Measurements from ENCODE around the gene TMEM256. TPM values are rescaled to one million over a fixed set of nuclear protein-coding genes. Genes with fewer than 3 reads are reported as not detected.

The TMEM256 gene
- total RNA-seq, 1 donor from 2014 or later: 149 TPM

DNA sequence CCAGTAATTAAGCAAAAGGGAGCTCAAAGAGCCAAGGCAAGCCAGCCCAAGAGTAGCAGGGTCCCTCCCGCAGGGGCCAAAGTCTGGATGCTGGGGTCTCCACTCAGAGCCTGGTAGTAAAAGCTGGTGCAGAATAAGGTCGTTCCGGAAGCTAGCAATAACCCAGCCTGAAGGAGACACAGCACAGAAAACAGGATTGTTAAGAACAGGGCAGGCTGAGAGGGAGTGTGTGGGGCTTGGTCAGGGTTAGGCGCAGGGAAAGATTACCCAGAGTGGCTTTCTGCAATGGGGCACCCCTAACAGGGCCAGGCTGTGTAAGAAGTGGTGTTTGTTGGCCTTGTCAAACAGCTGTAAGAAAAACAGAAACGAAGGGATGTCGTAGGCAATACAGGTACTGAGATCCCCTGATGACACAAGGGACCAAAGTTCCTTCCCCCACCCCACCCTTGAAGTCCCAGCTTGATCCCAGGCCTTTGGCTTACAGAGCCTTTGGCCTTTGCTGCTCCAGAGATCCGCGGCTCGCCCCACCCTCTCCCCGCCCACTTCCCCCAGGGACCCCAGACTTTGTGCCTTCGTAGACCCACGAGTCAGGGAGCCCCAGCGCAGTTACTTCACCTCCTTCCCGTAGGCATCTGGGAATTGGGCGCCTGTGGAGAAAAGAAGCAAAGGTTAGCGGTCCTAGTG lies 712 bp downstream of the TMEM256 start:
- H3K4me3 ChIP-seq (ENCODE audit: low read length in 3 of 3): peak overlapping the region; percentile 86 to 90 (median 89)
- H3K27me3 ChIP-seq (ENCODE audit: control insufficient read depth in 3 of 3, insufficient read depth in 3 of 3, low read length in 3 of 3): no peaks in the 10 kb centered on the region
- peak overlapping the region; percentile 76 to 95 (median 78) for H3K9ac ChIP-seq (ENCODE audit: low read depth in 1 of 3, low read length in 3 of 3)
- H3K36me3 ChIP-seq (ENCODE audit: control insufficient read depth in 3 of 3, insufficient read depth in 3 of 3, low read length in 3 of 3): no peaks in the 10 kb centered on the region
- H3K4me1 ChIP-seq (ENCODE audit: control insufficient read depth in 3 of 3, insufficient read depth in 3 of 3, low read length in 3 of 3): peaks cover 13 to 21% (median 13%) of the 10 kb centered on the region in 3 donors
- no peaks in the 10 kb centered on the region for H3K9me3 ChIP-seq (ENCODE audit: control insufficient read depth in 3 of 3, low read length in 3 of 3)
- H3K27ac ChIP-seq (ENCODE audit: low read depth, low read length): peak overlapping the region; percentile 84

DNA sequence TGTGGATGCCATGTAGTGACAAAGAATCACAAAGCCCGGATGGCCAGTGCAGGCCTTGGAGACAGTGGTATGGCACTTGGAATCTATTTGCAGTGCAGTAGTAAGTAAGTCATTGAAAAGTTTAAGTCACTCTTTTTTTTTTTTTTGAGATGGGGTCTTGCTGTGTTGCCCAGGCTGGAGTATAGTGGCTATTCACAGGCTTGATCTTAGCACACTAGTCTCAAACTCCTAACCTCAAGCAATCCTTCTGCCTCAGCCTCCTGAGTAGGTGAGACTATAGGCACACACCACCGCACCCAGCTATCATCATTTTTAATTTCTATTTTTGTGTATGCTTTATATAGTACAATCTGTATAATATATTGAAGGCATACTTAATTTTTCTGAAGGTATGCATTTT lies 5.3 kb downstream of the TMEM256 start:
- no peak overlapping the region for H3K4me3 ChIP-seq (ENCODE audit: low read length in 3 of 3)
- no peaks in the 10 kb centered on the region for H3K9me3 ChIP-seq (ENCODE audit: control insufficient read depth in 3 of 3, low read length in 3 of 3)
- H3K27me3 ChIP-seq (ENCODE audit: control insufficient read depth in 3 of 3, insufficient read depth in 3 of 3, low read length in 3 of 3): no peaks in the 10 kb centered on the region
- no peak overlapping the region for H3K9ac ChIP-seq (ENCODE audit: low read depth in 1 of 3, low read length in 3 of 3)
- peaks cover 16 to 17% (median 16%) of the 10 kb centered on the region in 3 donors for H3K4me1 ChIP-seq (ENCODE audit: control insufficient read depth in 3 of 3, insufficient read depth in 3 of 3, low read length in 3 of 3)
- H3K27ac ChIP-seq (ENCODE audit: low read depth, low read length): no peak overlapping the region
- no peaks in the 10 kb centered on the region for H3K36me3 ChIP-seq (ENCODE audit: control insufficient read depth in 3 of 3, insufficient read depth in 3 of 3, low read length in 3 of 3)

DNA sequence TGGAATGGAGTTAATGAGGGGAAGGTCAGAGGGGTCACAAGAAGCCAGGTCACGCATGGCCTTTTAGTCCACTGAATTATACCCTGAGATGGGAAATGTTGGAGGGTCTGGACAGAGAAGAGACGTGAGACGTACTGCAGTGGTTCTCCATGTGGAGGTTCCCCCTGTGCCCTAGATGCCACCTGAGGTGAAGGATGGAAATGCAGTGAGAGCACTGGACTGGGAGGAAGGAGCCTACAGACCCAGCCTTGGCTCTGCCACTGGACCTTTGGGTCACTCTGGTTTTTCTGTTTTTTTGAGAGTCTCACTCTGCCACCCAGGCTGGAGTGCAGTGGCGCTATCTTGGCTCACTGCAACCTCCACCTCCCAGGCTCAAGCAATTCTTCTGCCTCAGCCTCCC lies 7.8 kb downstream of the TMEM256 start:
- H3K27me3 ChIP-seq (ENCODE audit: control insufficient read depth in 3 of 3, insufficient read depth in 3 of 3, low read length in 3 of 3): no peaks in the 10 kb centered on the region
- H3K9me3 ChIP-seq (ENCODE audit: control insufficient read depth in 3 of 3, low read length in 3 of 3): no peaks in the 10 kb centered on the region
- peaks cover 8 to 13% (median 12%) of the 10 kb centered on the region in 3 donors for H3K4me1 ChIP-seq (ENCODE audit: control insufficient read depth in 3 of 3, insufficient read depth in 3 of 3, low read length in 3 of 3)
- H3K9ac ChIP-seq (ENCODE audit: low read depth in 1 of 3, low read length in 3 of 3): no peak overlapping the region
- no peak overlapping the region for H3K27ac ChIP-seq (ENCODE audit: low read depth, low read length)
- H3K4me3 ChIP-seq (ENCODE audit: low read length in 3 of 3): no peak overlapping the region
- H3K36me3 ChIP-seq (ENCODE audit: control insufficient read depth in 3 of 3, insufficient read depth in 3 of 3, low read length in 3 of 3): peaks cover 2 to 12% (median 9%) of the 10 kb centered on the region in 3 donors

DNA sequence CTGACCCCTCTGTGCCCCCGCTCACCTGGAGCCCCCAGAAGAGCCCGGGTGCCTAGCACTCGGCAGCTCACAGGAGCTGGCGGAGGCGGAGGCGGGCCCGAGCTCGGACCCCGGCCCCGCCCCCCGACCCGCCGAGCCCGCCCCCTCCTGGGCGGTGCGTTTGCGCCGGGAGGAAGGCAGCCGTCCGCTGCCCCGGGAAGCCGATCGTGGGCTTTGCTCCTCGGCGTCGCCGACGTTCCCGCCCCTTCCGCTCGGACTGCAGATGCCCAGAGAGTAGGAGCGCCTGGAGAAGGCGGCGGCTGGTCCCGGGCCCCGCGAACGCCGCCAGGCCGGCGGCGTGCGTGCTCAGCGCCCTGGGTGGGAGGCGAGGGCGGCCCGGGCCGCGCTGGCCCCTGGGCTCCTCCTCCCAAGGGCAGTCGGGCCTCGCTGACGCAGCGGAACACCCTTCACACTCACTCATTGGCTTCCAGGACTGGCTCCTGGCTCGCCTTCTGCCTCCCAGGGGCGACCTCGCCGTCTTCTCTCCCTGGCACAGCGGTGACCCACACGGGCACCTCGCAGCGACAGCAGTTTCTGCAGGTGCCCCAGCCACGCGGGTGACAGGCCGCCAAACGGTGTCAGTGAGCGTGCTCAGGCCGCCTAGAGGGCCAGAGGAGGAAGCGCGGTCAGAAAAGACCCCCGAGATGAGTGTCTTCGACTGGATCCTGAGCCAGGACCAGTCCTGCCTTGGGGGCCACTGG lies 9.3 kb downstream of the TMEM256 start, which contains the start of gene PLSCR3:
Gene PLSCR3, minus strand, starts transcription at position 74 of the 740 bp plus-strand sequence. CDS start 415 bp downstream, outside the sequence.
- no peaks in the 10 kb centered on the region for H3K9me3 ChIP-seq (ENCODE audit: control insufficient read depth in 3 of 3, low read length in 3 of 3)
- peaks cover 9 to 25% (median 18%) of the 10 kb centered on the region in 3 donors for H3K36me3 ChIP-seq (ENCODE audit: control insufficient read depth in 3 of 3, insufficient read depth in 3 of 3, low read length in 3 of 3)
- peak within 1 kb of the TSS; percentile 70 to 84 (median 83) for H3K4me3 ChIP-seq (ENCODE audit: low read length in 3 of 3)
- peaks cover 8 to 15% (median 13%) of the 10 kb centered on the region in 3 donors for H3K4me1 ChIP-seq (ENCODE audit: control insufficient read depth in 3 of 3, insufficient read depth in 3 of 3, low read length in 3 of 3)
- H3K9ac ChIP-seq (ENCODE audit: low read depth in 1 of 3, low read length in 3 of 3): peak within 1 kb of the TSS; percentile 75 to 95 (median 86)
- no peaks in the 10 kb centered on the region for H3K27me3 ChIP-seq (ENCODE audit: control insufficient read depth in 3 of 3, insufficient read depth in 3 of 3, low read length in 3 of 3)
- H3K27ac ChIP-seq (ENCODE audit: low read depth, low read length): peak within 1 kb of the TSS; percentile 75

DNA sequence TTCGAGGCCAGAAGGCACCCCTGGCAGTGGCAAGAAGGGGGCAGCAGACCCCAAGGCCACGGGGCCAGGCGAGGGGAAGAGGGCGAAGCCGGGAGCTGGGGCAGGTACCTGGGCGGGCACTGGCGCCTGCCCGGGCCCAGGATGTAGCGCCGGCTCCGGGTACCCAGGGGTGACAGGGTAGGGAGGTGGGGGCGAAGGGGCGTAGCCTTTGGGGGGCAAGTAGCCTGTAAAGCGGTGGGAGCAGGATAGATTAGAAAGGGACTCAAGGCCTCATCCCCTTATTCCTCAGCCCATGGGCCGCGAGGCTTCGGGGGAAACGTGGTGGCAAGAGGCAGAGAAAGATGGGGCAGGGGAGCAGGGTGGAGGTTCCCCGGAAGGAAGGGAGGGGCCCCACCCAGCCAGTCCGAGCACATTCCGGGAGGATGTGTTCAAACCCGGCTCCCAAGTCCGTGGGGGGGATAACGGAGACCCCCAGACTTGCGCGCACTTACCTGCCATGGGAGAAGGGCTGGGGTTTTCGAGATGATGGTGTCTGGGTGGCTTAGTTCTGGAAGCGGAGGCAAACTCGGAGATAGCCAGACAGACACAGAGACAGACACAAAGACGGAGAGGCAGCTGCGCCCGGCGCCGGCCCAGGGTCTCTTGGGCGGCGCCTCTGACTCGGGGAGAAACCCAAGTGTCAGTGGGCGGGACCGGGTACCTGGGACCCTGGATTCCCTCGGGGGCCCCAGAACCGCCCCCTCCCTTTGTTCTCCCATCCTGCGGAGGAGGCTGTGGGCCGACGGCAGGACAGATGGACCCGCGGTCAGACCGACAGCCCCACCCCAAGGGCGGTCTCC lies 10.1 kb downstream of the TMEM256 start:
- Histone ChIP-seq H3K27me3 (ENCODE audit: control insufficient read depth in 3 of 3, insufficient read depth in 3 of 3, low read length in 3 of 3) (no peaks in the 10 kb centered on the region), H3K27ac (ENCODE audit: low read depth, low read length) (peak overlapping the region; percentile 75), H3K9ac (ENCODE audit: low read depth in 1 of 3, low read length in 3 of 3) (peak overlapping the region; percentile 75 to 95 (median 84)), H3K9me3 (ENCODE audit: control insufficient read depth in 3 of 3, low read length in 3 of 3) (no peaks in the 10 kb centered on the region), H3K4me3 (ENCODE audit: low read length in 3 of 3) (peak overlapping the region; percentile 70 to 84 (median 83)), H3K4me1 (ENCODE audit: control insufficient read depth in 3 of 3, insufficient read depth in 3 of 3, low read length in 3 of 3) (peaks cover 8 to 15% (median 13%) of the 10 kb centered on the region in 3 donors), H3K36me3 (ENCODE audit: control insufficient read depth in 3 of 3, insufficient read depth in 3 of 3, low read length in 3 of 3) (peaks cover 14 to 33% (median 25%) of the 10 kb centered on the region in 3 donors)

DNA sequence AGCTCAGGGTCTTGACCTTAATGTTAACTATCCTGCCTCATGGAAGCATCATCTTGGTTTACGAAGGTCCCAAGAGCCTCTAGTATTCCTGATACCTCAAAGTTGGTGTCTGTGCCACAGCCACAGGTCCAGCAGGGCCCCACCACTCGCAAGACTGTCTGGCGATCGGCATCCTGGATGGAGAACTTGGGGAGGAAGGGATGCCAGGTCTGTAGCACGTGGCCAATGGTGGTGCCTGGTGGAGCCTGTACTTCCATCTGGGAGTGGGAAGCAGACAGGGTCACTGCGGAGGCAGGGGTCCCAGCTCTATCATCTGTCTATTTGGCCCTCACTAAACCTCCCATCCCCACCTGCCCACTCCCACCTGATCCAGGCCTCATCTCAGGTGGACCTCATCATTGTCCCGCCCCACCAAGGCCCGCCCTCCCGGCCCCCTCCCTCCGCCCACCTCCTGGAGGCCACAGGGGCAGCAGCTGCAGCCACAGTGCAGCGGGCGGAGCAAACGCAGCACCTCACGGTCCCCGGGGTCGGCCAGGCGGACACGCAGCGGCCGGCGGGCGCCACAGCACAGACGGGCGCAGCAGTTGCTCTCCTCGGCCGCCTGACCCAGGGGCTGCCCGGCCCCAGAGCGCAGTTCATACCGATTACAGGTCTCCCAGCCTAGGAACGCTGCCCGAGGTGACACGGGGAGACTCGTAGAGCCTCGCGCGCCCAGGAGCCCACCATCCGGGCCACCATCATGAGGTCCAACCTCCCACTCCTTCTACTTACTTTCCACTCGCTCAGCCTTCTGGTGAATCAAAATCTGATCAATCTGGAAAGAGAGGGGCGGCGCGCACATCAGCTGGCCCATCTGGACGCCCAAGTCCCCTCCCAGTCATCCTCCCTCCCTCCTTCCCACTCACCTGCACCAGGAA lies 10.9 kb downstream of the TMEM256 start:
- Histone ChIP-seq H3K27ac (ENCODE audit: low read depth, low read length) (no peak overlapping the region), H3K9ac (ENCODE audit: low read depth in 1 of 3, low read length in 3 of 3) (no peak overlapping the region), H3K4me1 (ENCODE audit: control insufficient read depth in 3 of 3, insufficient read depth in 3 of 3, low read length in 3 of 3) (peaks cover 8 to 15% (median 13%) of the 10 kb centered on the region in 3 donors), H3K36me3 (ENCODE audit: control insufficient read depth in 3 of 3, insufficient read depth in 3 of 3, low read length in 3 of 3) (peaks cover 18 to 38% (median 28%) of the 10 kb centered on the region in 3 donors), H3K9me3 (ENCODE audit: control insufficient read depth in 3 of 3, low read length in 3 of 3) (no peaks in the 10 kb centered on the region), H3K27me3 (ENCODE audit: control insufficient read depth in 3 of 3, insufficient read depth in 3 of 3, low read length in 3 of 3) (no peaks in the 10 kb centered on the region), H3K4me3 (ENCODE audit: low read length in 3 of 3) (peak overlapping the region in 2 of 3 donors; percentile 70 to 84)

DNA sequence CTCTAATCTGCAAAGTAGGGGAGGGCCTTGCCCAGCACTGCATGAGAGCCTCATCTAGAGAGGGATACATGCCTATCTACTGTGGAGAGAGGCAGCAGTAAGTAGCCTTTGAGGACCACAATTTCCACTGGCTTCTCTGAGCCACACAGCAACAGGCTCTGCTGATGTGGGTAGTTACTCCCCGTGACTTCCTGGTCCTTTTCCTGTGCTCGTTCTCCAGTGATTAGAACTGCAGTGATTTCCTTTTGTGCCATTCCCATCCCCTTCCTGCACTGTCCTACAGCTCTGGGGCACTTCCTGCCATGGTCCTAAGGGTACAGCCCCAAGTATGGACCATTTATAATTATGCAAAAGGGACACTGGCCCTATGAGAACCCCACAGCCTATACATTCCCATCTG lies 12.6 kb downstream of the TMEM256 start:
- peaks cover 8 to 15% (median 13%) of the 10 kb centered on the region in 3 donors for H3K4me1 ChIP-seq (ENCODE audit: control insufficient read depth in 3 of 3, insufficient read depth in 3 of 3, low read length in 3 of 3)
- no peak overlapping the region for H3K9ac ChIP-seq (ENCODE audit: low read depth in 1 of 3, low read length in 3 of 3)
- H3K27me3 ChIP-seq (ENCODE audit: control insufficient read depth in 3 of 3, insufficient read depth in 3 of 3, low read length in 3 of 3): no peaks in the 10 kb centered on the region
- peaks cover 18 to 38% (median 28%) of the 10 kb centered on the region in 3 donors for H3K36me3 ChIP-seq (ENCODE audit: control insufficient read depth in 3 of 3, insufficient read depth in 3 of 3, low read length in 3 of 3)
- H3K27ac ChIP-seq (ENCODE audit: low read depth, low read length): no peak overlapping the region
- H3K4me3 ChIP-seq (ENCODE audit: low read length in 3 of 3): no peak overlapping the region
- no peaks in the 10 kb centered on the region for H3K9me3 ChIP-seq (ENCODE audit: control insufficient read depth in 3 of 3, low read length in 3 of 3)

DNA sequence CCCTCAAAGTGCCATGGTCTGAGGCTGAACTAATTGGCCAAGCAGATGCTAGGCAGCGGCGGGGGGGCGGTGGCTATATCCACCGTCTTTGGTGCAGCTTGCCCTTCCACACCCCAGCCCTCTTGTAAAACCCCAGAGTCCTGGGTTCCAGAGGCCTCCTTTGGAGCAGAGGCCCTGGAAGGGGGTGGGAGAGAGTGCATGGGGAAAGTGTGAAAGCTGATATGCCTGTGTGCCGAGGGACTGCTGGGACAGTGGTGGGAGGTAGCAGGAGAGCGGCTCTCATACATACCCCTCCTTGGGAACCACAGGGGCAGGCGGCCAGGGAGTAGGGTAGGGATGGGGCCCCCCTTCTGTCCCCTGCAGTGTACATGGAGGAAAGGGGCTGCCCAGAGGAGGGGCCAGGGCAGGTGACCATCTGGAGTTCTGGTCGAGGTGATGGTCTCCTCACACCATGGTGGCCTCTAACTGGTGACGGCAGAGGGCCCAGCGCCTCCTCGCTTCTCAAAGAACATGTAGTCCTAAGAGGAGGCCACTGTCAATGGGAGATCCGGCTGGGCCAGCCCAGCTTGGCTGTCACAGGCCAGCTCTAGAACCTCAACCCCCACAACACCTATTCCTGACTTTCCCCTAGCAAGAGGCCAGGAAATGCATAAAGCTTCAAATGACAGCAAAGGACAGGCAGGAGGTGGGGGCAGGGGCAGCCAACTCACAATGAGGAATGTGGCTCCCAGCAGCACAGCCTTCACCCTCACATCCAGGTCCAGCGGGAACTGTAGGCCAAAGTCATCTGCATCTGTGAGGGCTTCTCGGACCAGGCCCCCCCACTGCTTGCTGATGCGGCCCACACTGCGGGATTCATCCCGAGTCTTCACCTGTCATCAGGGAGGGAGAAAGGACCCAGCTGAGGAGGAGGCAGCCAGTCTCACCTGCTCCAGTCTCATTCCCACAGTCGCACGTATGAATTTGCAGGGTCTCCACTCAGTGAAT lies 13.7 kb downstream of the TMEM256 start:
- H3K9ac ChIP-seq (ENCODE audit: low read depth in 1 of 3, low read length in 3 of 3): no peak overlapping the region
- H3K9me3 ChIP-seq (ENCODE audit: control insufficient read depth in 3 of 3, low read length in 3 of 3): no peaks in the 10 kb centered on the region
- no peaks in the 10 kb centered on the region for H3K27me3 ChIP-seq (ENCODE audit: control insufficient read depth in 3 of 3, insufficient read depth in 3 of 3, low read length in 3 of 3)
- peaks cover 18 to 38% (median 28%) of the 10 kb centered on the region in 3 donors for H3K36me3 ChIP-seq (ENCODE audit: control insufficient read depth in 3 of 3, insufficient read depth in 3 of 3, low read length in 3 of 3)
- peaks cover 8 to 15% (median 13%) of the 10 kb centered on the region in 3 donors for H3K4me1 ChIP-seq (ENCODE audit: control insufficient read depth in 3 of 3, insufficient read depth in 3 of 3, low read length in 3 of 3)
- no peak overlapping the region for H3K4me3 ChIP-seq (ENCODE audit: low read length in 3 of 3)
- H3K27ac ChIP-seq (ENCODE audit: low read depth, low read length): no peak overlapping the region
